ENCODE results near the gene SETMAR.

GRCh38 chr3:4340077-4340410, 36.9 kb downstream of the SETMAR start:
- no peak for TF ChIP-seq POLR2A (IDR thresholded peaks at IDR 0.05; ENCODE audit: extremely low read depth, insufficient read length)
- no peak for TF ChIP-seq CTCF (IDR thresholded peaks at IDR 0.05; ENCODE audit: low read depth, low read length)
- TF ChIP-seq MAX (IDR thresholded peaks at IDR 0.05; ENCODE audit: low read depth, low read length) = no peak
- TF ChIP-seq MYC (IDR thresholded peaks at IDR 0.05; ENCODE audit: low read depth, low read length) = no peak
